AG04450 (cell line): Measurements from ENCODE around the gene ADAMTS17. TPM values are rescaled to one million over a fixed set of nuclear protein-coding genes. Genes with fewer than 3 reads are reported as not detected.

Experiments used
- CTCF ChIA-PET: fragments of 300-600, 350-600 bp; formaldehyde crosslinking; extraction: SDS; loops from one replicate; lab custom pipeline; 2022; ENCODE audit warnings: antibody characterized with exemption, inconsistent platforms; lab: Charles Lee
- POLR2A ChIA-PET: fragments of 350-600 bp; formaldehyde crosslinking; extraction: SDS; loops from one replicate; lab custom pipeline; 2021; ENCODE audit warnings: antibody characterized with exemption, inconsistent platforms; lab: Yijun Ruan, JAX
- DNase-seq: peaks from one replicate; pipeline ENCODE4 v3.0.0-alpha.2; 2011; ENCODE audit warnings: low read depth, low spot score
- H3K27ac ChIP-seq: one replicate; pipeline ENCODE4 v1.5.1; 2012; ENCODE audit warnings: low read depth, low read length, control low read depth
- H3K27me3 ChIP-seq: one replicate; pipeline ENCODE4 v1.6.0; 2012; ENCODE audit warnings: low read length; ENCODE audit not compliant: control insufficient read depth, insufficient read depth
- H3K4me3 ChIP-seq: 2 replicates; pipeline ENCODE4 v1.5.1; 2011; ENCODE audit warnings: mild to moderate bottlenecking, low read depth, low read length, control low read depth
- H3K9me3 ChIP-seq: 2 replicates; pipeline ENCODE4 v1.5.1; 2012; ENCODE audit warnings: low read length; ENCODE audit not compliant: control insufficient read depth, insufficient read depth
- polyA plus RNA-seq: library from polyadenylated mRNA; depleted of rRNA; stranded (reverse); fragments of >200 nt; gene quantifications from 2 replicates; pipeline ENCODE4 v1.2.3, GENCODE V29; 2011
- TF ChIP-seq, protein P1 (sequence below): IDR thresholded peaks from 2 replicates; pipeline ENCODE4 v1.5.1; 2011; ENCODE audit warnings: low read depth, low read length, control low read depth, inconsistent platforms

The ADAMTS17 gene
- polyA plus RNA-seq, 1 experiment = 0.06 TPM

DNA sequence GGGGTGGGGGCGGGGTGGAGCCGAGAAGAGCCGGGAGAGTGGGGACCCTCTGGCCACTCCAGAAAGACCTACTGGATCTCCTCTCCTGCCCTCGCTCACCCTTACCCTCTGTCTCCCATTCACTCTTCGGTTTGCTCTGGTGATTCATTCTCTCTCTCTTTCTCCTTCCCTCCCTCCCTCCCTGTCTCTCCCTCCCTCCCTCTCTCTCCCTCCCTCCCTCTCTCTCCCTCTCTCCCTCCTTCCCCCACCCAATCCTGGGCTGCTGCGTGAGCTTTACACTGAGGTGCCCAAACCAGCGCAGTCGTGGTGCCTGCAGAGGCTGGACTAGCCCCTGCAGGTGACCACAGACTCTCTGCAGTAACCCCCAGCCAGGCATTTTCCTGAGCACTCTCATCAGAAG lies 32.2 kb upstream of the ADAMTS17 start:
- H3K9me3 ChIP-seq = peaks cover 9% of the 10 kb centered on the region
- ChIA-PET POLR2A (no interaction called here), CTCF (no interaction called here)
- no peak overlapping the region for H3K4me3 ChIP-seq
- DNase-seq = no peak
- no peak overlapping the region for H3K27ac ChIP-seq
- H3K27me3 ChIP-seq = no peaks in the 10 kb centered on the region
- TF ChIP-seq, protein P1, sequence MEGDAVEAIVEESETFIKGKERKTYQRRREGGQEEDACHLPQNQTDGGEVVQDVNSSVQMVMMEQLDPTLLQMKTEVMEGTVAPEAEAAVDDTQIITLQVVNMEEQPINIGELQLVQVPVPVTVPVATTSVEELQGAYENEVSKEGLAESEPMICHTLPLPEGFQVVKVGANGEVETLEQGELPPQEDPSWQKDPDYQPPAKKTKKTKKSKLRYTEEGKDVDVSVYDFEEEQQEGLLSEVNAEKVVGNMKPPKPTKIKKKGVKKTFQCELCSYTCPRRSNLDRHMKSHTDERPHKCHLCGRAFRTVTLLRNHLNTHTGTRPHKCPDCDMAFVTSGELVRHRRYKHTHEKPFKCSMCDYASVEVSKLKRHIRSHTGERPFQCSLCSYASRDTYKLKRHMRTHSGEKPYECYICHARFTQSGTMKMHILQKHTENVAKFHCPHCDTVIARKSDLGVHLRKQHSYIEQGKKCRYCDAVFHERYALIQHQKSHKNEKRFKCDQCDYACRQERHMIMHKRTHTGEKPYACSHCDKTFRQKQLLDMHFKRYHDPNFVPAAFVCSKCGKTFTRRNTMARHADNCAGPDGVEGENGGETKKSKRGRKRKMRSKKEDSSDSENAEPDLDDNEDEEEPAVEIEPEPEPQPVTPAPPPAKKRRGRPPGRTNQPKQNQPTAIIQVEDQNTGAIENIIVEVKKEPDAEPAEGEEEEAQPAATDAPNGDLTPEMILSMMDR = no peak

DNA sequence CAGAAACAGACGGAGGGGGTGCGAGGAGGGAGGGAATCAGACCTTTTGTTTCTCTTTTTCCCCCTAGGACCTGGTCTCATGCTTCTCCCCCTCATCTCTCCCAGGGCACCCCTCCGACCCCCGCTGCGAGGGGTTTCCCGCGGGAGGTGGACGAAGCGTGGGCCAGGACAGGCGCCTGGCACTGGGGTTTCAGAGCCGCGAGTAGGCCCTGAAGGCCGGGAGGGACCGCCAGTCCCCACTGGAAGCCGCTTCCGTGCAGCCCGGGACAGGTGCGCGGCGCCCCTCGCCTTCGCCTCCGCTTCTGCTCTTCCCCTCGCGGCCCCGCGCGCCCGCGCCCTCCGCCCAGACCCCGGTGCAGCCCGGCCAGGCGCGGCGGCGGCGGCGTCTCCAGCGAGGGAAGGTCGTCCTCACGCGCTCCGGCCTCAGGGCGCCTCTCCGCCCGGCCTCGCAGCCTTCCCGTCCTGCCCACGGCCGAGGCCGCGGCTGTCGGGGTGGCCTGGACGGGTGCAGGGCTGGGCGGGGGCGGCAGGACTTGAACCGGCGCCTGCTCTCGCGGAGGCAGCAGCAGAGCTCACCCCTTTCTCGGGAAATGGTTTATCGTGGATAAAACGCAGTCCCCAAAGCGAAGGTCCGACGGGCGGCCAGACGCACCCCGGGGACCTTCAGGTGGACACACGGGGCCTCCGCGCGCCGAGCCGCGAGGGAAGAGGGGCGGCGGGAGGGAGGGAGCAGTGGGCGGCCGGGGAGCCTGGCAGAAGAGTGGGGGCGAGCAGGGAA lies 31.5 kb upstream of the ADAMTS17 start:
- ChIA-PET CTCF (no interaction called here), POLR2A (no interaction called here)
- peaks cover 9% of the 10 kb centered on the region for H3K9me3 ChIP-seq
- TF ChIP-seq, protein P1 = no peak
- no peak overlapping the region for H3K4me3 ChIP-seq
- no peak overlapping the region for H3K27ac ChIP-seq
- no peak for DNase-seq
- H3K27me3 ChIP-seq = no peaks in the 10 kb centered on the region

DNA sequence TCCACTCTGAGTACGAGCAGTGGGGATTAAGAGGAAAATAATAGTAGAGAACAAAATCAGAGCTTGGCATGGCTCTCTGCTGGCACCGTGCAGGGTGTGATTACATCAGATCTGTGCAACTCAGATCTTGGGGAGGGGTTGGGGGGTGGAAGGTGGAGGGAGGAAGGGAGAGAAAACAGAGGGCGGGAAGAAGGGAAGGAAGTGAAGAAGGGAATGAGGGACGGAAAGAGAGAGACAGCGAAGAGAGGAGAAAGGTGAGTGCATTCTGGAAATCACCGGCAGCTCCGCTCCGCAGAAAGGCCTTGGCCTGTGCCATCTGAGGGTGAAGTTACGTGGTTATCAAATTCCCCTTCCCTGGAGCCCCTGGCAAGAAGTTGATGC lies 31.0 kb upstream of the ADAMTS17 start:
- ChIA-PET CTCF (no interaction called here), POLR2A (no interaction called here)
- H3K27me3 ChIP-seq = no peaks in the 10 kb centered on the region
- no peak overlapping the region for H3K4me3 ChIP-seq
- TF ChIP-seq, protein P1 = no peak
- DNase-seq = no peak
- peaks cover 4% of the 10 kb centered on the region for H3K9me3 ChIP-seq
- H3K27ac ChIP-seq = no peak overlapping the region

DNA sequence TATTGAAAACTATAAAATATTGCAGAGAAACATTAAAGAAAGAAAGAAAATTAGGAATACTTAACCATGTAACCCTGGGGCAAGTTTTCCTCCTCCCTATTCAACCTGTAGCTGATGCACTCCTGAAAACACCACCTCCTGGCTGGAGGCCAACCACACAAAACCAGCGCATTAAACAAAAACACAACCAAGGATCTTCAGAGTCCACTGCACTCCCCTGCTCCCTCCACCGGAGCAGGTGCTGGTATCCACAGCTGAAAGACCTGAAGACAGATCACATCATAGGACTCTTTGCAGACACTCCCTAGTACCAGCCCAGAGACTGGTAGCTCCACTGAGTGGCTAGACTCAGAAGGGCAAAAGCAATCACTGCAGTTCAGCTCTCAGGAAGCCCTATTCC lies 13.6 kb upstream of the ADAMTS17 start:
- ChIA-PET POLR2A (no interaction called here), CTCF (no interaction called here)
- no peak overlapping the region for H3K27ac ChIP-seq
- no peak for DNase-seq
- TF ChIP-seq, protein P1 = no peak
- H3K4me3 ChIP-seq = no peak overlapping the region
- no peaks in the 10 kb centered on the region for H3K9me3 ChIP-seq
- no peaks in the 10 kb centered on the region for H3K27me3 ChIP-seq

DNA sequence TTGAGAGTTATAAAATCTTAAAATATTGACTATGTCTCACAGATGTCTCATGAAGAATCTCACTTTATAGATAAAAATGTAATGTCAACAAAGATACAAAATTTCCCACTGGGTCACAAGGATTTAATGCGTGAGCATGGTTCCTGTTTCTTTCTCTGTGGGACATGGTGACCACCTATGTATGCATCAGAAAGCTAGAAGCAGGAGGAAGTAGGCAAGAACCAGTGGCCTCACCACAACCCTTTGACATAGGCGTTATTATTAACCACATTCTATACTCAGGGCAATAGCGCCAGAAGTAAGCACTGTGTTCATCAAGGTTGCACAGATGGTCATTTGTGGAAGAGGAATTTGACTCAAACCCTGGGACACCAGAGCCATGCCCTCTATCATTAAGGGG lies 11.7 kb upstream of the ADAMTS17 start:
- H3K4me3 ChIP-seq = no peak overlapping the region
- TF ChIP-seq, protein P1 = no peak
- H3K27ac ChIP-seq = no peak overlapping the region
- H3K27me3 ChIP-seq = no peaks in the 10 kb centered on the region
- ChIA-PET CTCF (no interaction called here), POLR2A (no interaction called here)
- H3K9me3 ChIP-seq = peaks cover 6% of the 10 kb centered on the region; the same call in 1 of the 2 replicates
- no peak for DNase-seq
